Measurements from ENCODE around the gene GAN. TPM values are rescaled to one million over a fixed set of nuclear protein-coding genes. Genes with fewer than 3 reads are reported as not detected.

GAN gene
- total and polyA plus RNA-seq, 2 donors (not counting 1 experiment from before 2014, with no cell fraction given): 0.79 to 6.9 TPM

GRCh38 chr16:81313701-81314602, 810 bp upstream of the GAN start:
- peaks cover 54% of the 10 kb centered on the region for H3K79me2 ChIP-seq (ENCODE audit: control insufficient read depth, insufficient read depth, low read length)
- H3K27me3 ChIP-seq (replicated peaks in 1 of 4; ENCODE audit: control extremely low read depth in 1 of 4, control insufficient read depth in 3 of 4, insufficient read depth in 4 of 4, low read length in 3 of 4): no peaks in the 10 kb centered on the region
- H2AFZ ChIP-seq (ENCODE audit: insufficient read depth, low read depth, low read length, poor library complexity, severe bottlenecking): peak overlapping the region; percentile 94
- peaks cover 0 to 2% of the 10 kb centered on the region in 2 experiments for H3K36me3 ChIP-seq (replicated peaks in 1 of 2; ENCODE audit: control extremely low read depth in 1 of 2, control insufficient read depth in 1 of 2, extremely low read depth in 1 of 2, insufficient read depth in 2 of 2, low read length in 1 of 2)
- H3K27ac ChIP-seq (ENCODE audit: low read length in 2 of 2): peak overlapping the region; percentile 30 to 76
- TF ChIP-seq EZH2 (IDR thresholded peaks at IDR 0.05; ENCODE audit: borderline replicate concordance, insufficient read depth, low read depth, low read length, poor library complexity, severe bottlenecking) (no peak), CTCF (IDR thresholded peaks at IDR 0.05) (no peak)
- DNase-seq: no peak
- POLR2A ChIA-PET: interaction anchor here (0.9 to 1.0 kb wide), 2 partner anchors 237 to 401 kb away, joined by 5 to 6 read pairs; partner anchors contain the start of gene C16orf46
- Mint-ChIP-seq H3K4me3 (peak overlapping the region; percentile 95), H3K4me1 (peaks cover 32% of the 10 kb centered on the region), H3K9me3 (ENCODE audit: insufficient read depth) (no peaks in the 10 kb centered on the region), H3K27ac (peak overlapping the region; percentile 95), H3K27me3 (no peaks in the 10 kb centered on the region)
- intact Hi-C loops (cut with micrococcal nuclease): loop anchor here (1.0 to 10.0 kb wide), 4 partner anchors 191 to 307 kb away; partner anchors contain the start of genes ATMIN, CENPN and GCSH
- H3K4me2 ChIP-seq (replicated peaks; ENCODE audit: low read depth, low read length, poor library complexity, severe bottlenecking): peak overlapping the region; percentile 87
- peaks cover 18% of the 10 kb centered on the region for H4K20me1 ChIP-seq (ENCODE audit: control insufficient read depth, insufficient read depth, low read length, poor library complexity, severe bottlenecking)
- peak overlapping the region; percentile 90 for H3K9ac ChIP-seq (ENCODE audit: low read length)
- no peaks in the 10 kb centered on the region for H3K9me3 ChIP-seq (ENCODE audit: control extremely low read depth in 1 of 3, control insufficient read depth in 2 of 3, insufficient read depth in 1 of 3, low read length in 2 of 3)
- peaks cover 16 to 18% of the 10 kb centered on the region in 2 donors for H3K4me1 ChIP-seq (ENCODE audit: control insufficient read depth in 2 of 2, insufficient read depth in 2 of 2, low read length in 2 of 2)
- H3K4me3 ChIP-seq (ENCODE audit: control extremely low read depth in 1 of 5, extremely low read depth in 1 of 5, insufficient read depth in 1 of 5, low read depth in 2 of 5, low read length in 4 of 5): peak overlapping the region; percentile 66 to 94 (median 79)
- ATAC-seq (ENCODE audit: low read depth): no peak
- CTCF ChIA-PET: interaction anchor here (1.4 kb wide), 1 partner anchor 109 kb away, joined by 3 read pairs; no protein-coding TSS in a partner anchor
- 10% methylated on average over 15 of the region's 16 CpGs for WGBS (ENCODE audit: insufficient coverage)
